Stomach (tissue), 9 donors: Measurements from ENCODE around the gene TYW5. TPM values are rescaled to one million over a fixed set of nuclear protein-coding genes. Genes with fewer than 3 reads are reported as not detected.

ENCODE experiments used
- DNase-seq, 2 donors: peaks; one replicate each; pipeline versions ENCODE4 v3.0.0 to v3.0.0-alpha.2; 2013 to 2019
- H3K27ac ChIP-seq, 5 donors: fragments of 200-600 bp in 4 of 5; sonication (generic) in 4 of 5; one replicate each; pipeline ENCODE4 v1.5.1; 2013 to 2019; ENCODE audit warnings: mild to moderate bottlenecking in 1 of 5, moderate library complexity in 1 of 5
- H3K27me3 ChIP-seq, 3 donors: fragments of 200-600 bp; sonication (generic); one replicate each; pipeline ENCODE4 v1.5.1; 2017 to 2019; ENCODE audit warnings: mixed run types in 1 of 3
- H3K36me3 ChIP-seq, 4 donors: fragments of 200-600 bp; sonication (generic); 1 replicate in 3 of 4; 2 replicates in 1 of 4; pipeline ENCODE4 v1.5.1; 2016 to 2019
- H3K4me1 ChIP-seq, 4 donors: fragments of 200-600 bp; sonication (generic); one replicate each; pipeline ENCODE4 v1.5.1; 2016 to 2019
- H3K4me3 ChIP-seq, 4 donors: fragments of 200-600 bp; sonication (generic) in 3 of 4; one replicate each; pipeline ENCODE4 v1.5.1; 2016 to 2019; ENCODE audit warnings: mild to moderate bottlenecking in 1 of 4
- H3K9me3 ChIP-seq, 4 donors: fragments of 200-600 bp; sonication (generic); one replicate each; pipeline ENCODE4 v1.5.1; 2016 to 2019
- EP300 ChIP-seq: sonication (generic); formaldehyde crosslinking; IDR thresholded peaks from one replicate; pipeline ENCODE4 v1.6.1; 2017; ENCODE audit warnings: antibody characterized with exemption
- POLR2A ChIP-seq, 4 donors: fragments of 450-650 bp; IDR thresholded peaks; one replicate each; pipeline ENCODE4 v1.6.1; 2016; ENCODE audit warnings: antibody characterized with exemption in 4 of 4, control low read depth in 2 of 4, mild to moderate bottlenecking in 1 of 4, moderate library complexity in 1 of 4
- POLR2AphosphoS5 ChIP-seq, 3 donors: sonication (generic); formaldehyde crosslinking; IDR thresholded peaks; one replicate each; pipeline ENCODE4 v1.6.1; 2016; ENCODE audit warnings: antibody characterized with exemption in 3 of 3
- WGBS, 5 donors: extraction: QIAGEN DNeasy Blood & Tissue Kit in 3 of 5; methylation state at CpG; one replicate each; pipeline versions ENCODE4 v1.1.5 to v1.1.7; 2013 to 2018; 5-methylcytosine and 5-hydroxymethylcytosine counted together
- intact Hi-C: fragments of 100-400 bp; cut with DNase I; formaldehyde crosslinking; loops from one replicate; pipeline ENCODE4 v1.15.1; 2023; ENCODE audit warnings: low total_unique reads
- polyA plus RNA-seq, 3 donors: library from polyadenylated mRNA; stranded (reverse); fragments of 200-250 nt; gene quantifications; one replicate each; pipeline ENCODE4 v1.2.3, GENCODE V29; 2013
- total RNA-seq, 5 donors: library from RNA; depleted of rRNA; stranded (reverse); fragments of >200 nt; gene quantifications; one replicate each; pipeline versions ENCODE4 v1.1.0 to v1.2.3, GENCODE V29; 2014 to 2016
- TF ChIP-seq, protein P1 (sequence below), 7 experiments: fragments of 450-650 bp in 4 of 7; fragments of 200-600 bp in 3 of 7; sonication (generic) in 3 of 7; IDR thresholded peaks; one replicate each; pipeline ENCODE4 v1.5.1; 2016 to 2019; ENCODE audit warnings: antibody characterized with exemption in 7 of 7, control low read depth in 2 of 7, mild to moderate bottlenecking in 1 of 7
- donor health status: healthy with polysubstance abuse.
- donor health status: Bipolar disorder and iron deficiency.
- donor health status: healthy.

TYW5 gene
- total and polyA plus RNA-seq, 8 donors, result 1.2 to 25.3 (median 3.8) TPM

GRCh38 chr2:199946196-199946595 is 9.1 kb downstream of the TYW5 start:
- no peak overlapping the region for H3K4me3 ChIP-seq
- no peaks in the 10 kb centered on the region for H3K9me3 ChIP-seq
- H3K4me1 ChIP-seq, result peaks cover 0 to 22% (median 7%) of the 10 kb centered on the region in 4 donors
- DNase-seq, result no peak
- H3K27ac ChIP-seq, result no peak overlapping the region
- no peaks in the 10 kb centered on the region for H3K27me3 ChIP-seq
- peaks cover 11 to 66% (median 63%) of the 10 kb centered on the region in 4 donors for H3K36me3 ChIP-seq
- TF ChIP-seq EP300, result no peak
- TF ChIP-seq POLR2A (IDR thresholded peaks at IDR 0.05), result no peak
- no peak for TF ChIP-seq POLR2AphosphoS5 (IDR thresholded peaks at IDR 0.05)
- TF ChIP-seq, protein P1, sequence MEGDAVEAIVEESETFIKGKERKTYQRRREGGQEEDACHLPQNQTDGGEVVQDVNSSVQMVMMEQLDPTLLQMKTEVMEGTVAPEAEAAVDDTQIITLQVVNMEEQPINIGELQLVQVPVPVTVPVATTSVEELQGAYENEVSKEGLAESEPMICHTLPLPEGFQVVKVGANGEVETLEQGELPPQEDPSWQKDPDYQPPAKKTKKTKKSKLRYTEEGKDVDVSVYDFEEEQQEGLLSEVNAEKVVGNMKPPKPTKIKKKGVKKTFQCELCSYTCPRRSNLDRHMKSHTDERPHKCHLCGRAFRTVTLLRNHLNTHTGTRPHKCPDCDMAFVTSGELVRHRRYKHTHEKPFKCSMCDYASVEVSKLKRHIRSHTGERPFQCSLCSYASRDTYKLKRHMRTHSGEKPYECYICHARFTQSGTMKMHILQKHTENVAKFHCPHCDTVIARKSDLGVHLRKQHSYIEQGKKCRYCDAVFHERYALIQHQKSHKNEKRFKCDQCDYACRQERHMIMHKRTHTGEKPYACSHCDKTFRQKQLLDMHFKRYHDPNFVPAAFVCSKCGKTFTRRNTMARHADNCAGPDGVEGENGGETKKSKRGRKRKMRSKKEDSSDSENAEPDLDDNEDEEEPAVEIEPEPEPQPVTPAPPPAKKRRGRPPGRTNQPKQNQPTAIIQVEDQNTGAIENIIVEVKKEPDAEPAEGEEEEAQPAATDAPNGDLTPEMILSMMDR (IDR thresholded peaks at IDR 0.05), result no peak
- intact Hi-C loops, result no loop called here
- 81 to 100% (median 94%) methylated on average over 1 of the region's 1 CpG for WGBS, 5 donors

- TF ChIP-seq, protein P1 (IDR thresholded peaks at IDR 0.05), result no peak
- TF ChIP-seq POLR2A (IDR thresholded peaks at IDR 0.05) (no peak), EP300 (no peak), POLR2AphosphoS5 (IDR thresholded peaks at IDR 0.05) (no peak)
- H3K4me3 ChIP-seq, result no peak overlapping the region
- peaks cover 8 to 75% (median 68%) of the 10 kb centered on the region in 4 donors for H3K36me3 ChIP-seq
- H3K27ac ChIP-seq, result no peak overlapping the region
- WGBS, 5 donors, result 68 to 76% (median 71%) methylated on average over 4 of the region's 4 CpGs
- H3K4me1 ChIP-seq, result peaks cover 0 to 21% (median 7%) of the 10 kb centered on the region in 4 donors
- intact Hi-C loops, result no loop called here
- H3K9me3 ChIP-seq, result no peaks in the 10 kb centered on the region
- no peak for DNase-seq
- H3K27me3 ChIP-seq, result no peaks in the 10 kb centered on the region
Measured at GRCh38 chr2:199943373-199943772, 11.9 kb downstream of the TYW5 start.

GRCh38 chr2:199940373-199940772 is 14.9 kb downstream of the TYW5 start:
- Histone ChIP-seq H3K27ac (no peak overlapping the region), H3K36me3 (peaks cover 0 to 73% (median 64%) of the 10 kb centered on the region in 4 donors), H3K27me3 (no peaks in the 10 kb centered on the region), H3K4me3 (no peak overlapping the region), H3K9me3 (no peaks in the 10 kb centered on the region), H3K4me1 (peaks cover 0 to 13% (median 3%) of the 10 kb centered on the region in 4 donors)
- DNase-seq, result no peak
- intact Hi-C loops, result no loop called here
- no peak for TF ChIP-seq EP300
- TF ChIP-seq, protein P1 (IDR thresholded peaks at IDR 0.05), result peak in 2 of 7 experiments; percentile 7 to 15
- no peak for TF ChIP-seq POLR2A (IDR thresholded peaks at IDR 0.05)
- 77 to 93% (median 87%) methylated on average over 2 of the region's 2 CpGs for WGBS, 5 donors

- TF ChIP-seq, protein P1 (IDR thresholded peaks at IDR 0.05), result no peak
- TF ChIP-seq EP300, result no peak
- TF ChIP-seq POLR2AphosphoS5 (IDR thresholded peaks at IDR 0.05), result no peak
- TF ChIP-seq POLR2A (IDR thresholded peaks at IDR 0.05), result no peak
- H3K9me3 ChIP-seq, result no peaks in the 10 kb centered on the region
- H3K27me3 ChIP-seq, result no peaks in the 10 kb centered on the region
- no peaks in the 10 kb centered on the region for H3K4me1 ChIP-seq
- peaks cover 11 to 76% (median 68%) of the 10 kb centered on the region in 4 donors for H3K36me3 ChIP-seq
- H3K4me3 ChIP-seq, result no peak overlapping the region
- WGBS, 5 donors, result 51 to 71% (median 56%) methylated on average over 2 of the region's 2 CpGs
- intact Hi-C loops, result no loop called here
- H3K27ac ChIP-seq, result no peak overlapping the region
- DNase-seq, result no peak
Measured at GRCh38 chr2:199936554-199936953, 18.7 kb downstream of the TYW5 start.
